Trophoblast cell (in vitro differentiated cells and primary cell): Measurements from ENCODE around the gene B9D2.

Experiments
- DNase-seq, 2 donors: peaks; one replicate each; pipeline ENCODE4 v3.0.0-alpha.2; 2016
- H2AFZ ChIP-seq: 2 replicates; pipeline ENCODE4 v1.6.1; 2013; ENCODE audit warnings: low read length, moderate library complexity, mild to moderate bottlenecking; ENCODE audit not compliant: insufficient read depth, poor library complexity
- H2AK5ac ChIP-seq: 2 replicates; pipeline ENCODE4 v1.6.1; 2013; ENCODE audit warnings: mild to moderate bottlenecking, low read length
- H2BK120ac ChIP-seq: 2 replicates; pipeline ENCODE4 v1.6.1; 2013; ENCODE audit warnings: low read length, mild to moderate bottlenecking, moderate library complexity; ENCODE audit not compliant: insufficient read depth, poor library complexity
- H2BK12ac ChIP-seq: 2 replicates; pipeline ENCODE4 v1.6.1; 2013; ENCODE audit warnings: mild to moderate bottlenecking, low read length, moderate library complexity
- H2BK5ac ChIP-seq: 2 replicates; pipeline ENCODE4 v1.6.1; 2013; ENCODE audit warnings: low read length, low read depth, moderate library complexity, mild to moderate bottlenecking; ENCODE audit not compliant: poor library complexity
- H3K14ac ChIP-seq: 2 replicates; pipeline ENCODE4 v1.6.1; 2013; ENCODE audit warnings: mild to moderate bottlenecking, low read length
- H3K18ac ChIP-seq: 2 replicates; pipeline ENCODE4 v1.6.1; 2013; ENCODE audit warnings: mild to moderate bottlenecking, low read length
- H3K23ac ChIP-seq: 2 replicates; pipeline ENCODE4 v1.6.1; 2013; ENCODE audit warnings: low read length
- H3K27ac ChIP-seq: 2 replicates; pipeline ENCODE4 v1.5.1; 2013; ENCODE audit warnings: low read depth, mild to moderate bottlenecking, inconsistent platforms, low read length, moderate library complexity
- H3K27me3 ChIP-seq: 2 replicates; pipeline ENCODE4 v1.6.1; 2013; ENCODE audit warnings: inconsistent platforms, mild to moderate bottlenecking, low read length, moderate library complexity; ENCODE audit not compliant: insufficient read depth
- H3K36me3 ChIP-seq, 2 experiments: 1 replicate in 1 of 2; 2 replicates in 1 of 2; pipeline ENCODE4 v1.6.1; 2013; ENCODE audit warnings: low read length in 2 of 2, mild to moderate bottlenecking in 2 of 2, moderate library complexity in 1 of 2; ENCODE audit not compliant: insufficient read depth in 2 of 2, control insufficient read depth in 1 of 2
- H3K4ac ChIP-seq: 2 replicates; pipeline ENCODE4 v1.6.1; 2013; ENCODE audit warnings: low read depth, mild to moderate bottlenecking, low read length, moderate library complexity
- H3K4me1 ChIP-seq, 2 experiments: 1 replicate in 1 of 2; 2 replicates in 1 of 2; pipeline ENCODE4 v1.6.1; 2013; ENCODE audit warnings: low read length in 2 of 2, mild to moderate bottlenecking in 2 of 2, moderate library complexity in 1 of 2; ENCODE audit not compliant: insufficient read depth in 2 of 2, control insufficient read depth in 1 of 2
- H3K4me2 ChIP-seq: 2 replicates; pipeline ENCODE4 v1.6.1; 2013; ENCODE audit warnings: inconsistent platforms, mild to moderate bottlenecking, low read length, moderate library complexity
- H3K4me3 ChIP-seq: 2 replicates; pipeline ENCODE4 v1.5.1; 2013; ENCODE audit warnings: mild to moderate bottlenecking, low read depth, low read length, inconsistent platforms
- H3K79me1 ChIP-seq: one replicate; pipeline ENCODE4 v1.6.1; 2013; ENCODE audit warnings: low read length
- H3K79me2 ChIP-seq: 2 replicates; pipeline ENCODE4 v1.6.1; 2013; ENCODE audit warnings: low read length, mild to moderate bottlenecking; ENCODE audit not compliant: control insufficient read depth, insufficient read depth, poor library complexity
- H3K9ac ChIP-seq: 2 replicates; pipeline ENCODE4 v1.6.1; 2013; ENCODE audit warnings: mild to moderate bottlenecking, low read length
- H3K9me3 ChIP-seq: 2 replicates; pipeline ENCODE4 v1.6.1; 2013; ENCODE audit warnings: low read depth, mild to moderate bottlenecking, control low read depth, inconsistent platforms, low read length; ENCODE audit not compliant: insufficient read depth
- H4K12ac ChIP-seq: 2 replicates; pipeline ENCODE4 v1.6.1; 2013; ENCODE audit warnings: low read depth, mild to moderate bottlenecking, low read length, moderate library complexity
- H4K8ac ChIP-seq: 2 replicates; pipeline ENCODE4 v1.6.1; 2013; ENCODE audit warnings: low read depth, mild to moderate bottlenecking, low read length, moderate library complexity
- H4K91ac ChIP-seq: one replicate; pipeline ENCODE4 v1.6.1; 2013; ENCODE audit warnings: low read depth, mild to moderate bottlenecking, low read length, moderate library complexity
- WGBS: extraction: QIAGEN DNeasy Blood & Tissue Kit; methylation state at CpG from one replicate; pipeline ENCODE4 v1.1.7; 2013; ENCODE audit warnings: missing lambda C conversion rate; ENCODE audit not compliant: insufficient read length, insufficient coverage; ENCODE audit errors: extremely low coverage; 5-methylcytosine and 5-hydroxymethylcytosine counted together

The B9D2 gene

GRCh38 chr19:41352609-41353465, 11.1 kb downstream of the B9D2 start:
- peak overlapping the region; percentile 93 for H3K18ac ChIP-seq
- H3K4me1 ChIP-seq, result peaks cover 0 to 8% of the 10 kb centered on the region in 2 experiments
- H4K12ac ChIP-seq, result peak overlapping the region; percentile 14
- H3K79me1 ChIP-seq, result peaks cover 26% of the 10 kb centered on the region
- peak overlapping the region; percentile 37 for H2AK5ac ChIP-seq
- peaks cover 13% of the 10 kb centered on the region for H3K27me3 ChIP-seq
- H3K4ac ChIP-seq, result peak overlapping the region; percentile 77
- peak overlapping the region; percentile 86 for H4K91ac ChIP-seq
- peak overlapping the region; percentile 67 for H2BK12ac ChIP-seq
- H2BK120ac ChIP-seq, result peak overlapping the region; percentile 67
- peak overlapping the region; percentile 42 for H4K8ac ChIP-seq
- peak overlapping the region; percentile 75 for H3K4me2 ChIP-seq
- H3K4me3 ChIP-seq, result peak overlapping the region; percentile 82
- H3K9ac ChIP-seq, result peak overlapping the region; percentile 62
- peak overlapping the region; percentile 70 for H3K27ac ChIP-seq
- peaks cover 18% of the 10 kb centered on the region for H3K79me2 ChIP-seq
- H3K14ac ChIP-seq, result peak overlapping the region; percentile 86
- H3K9me3 ChIP-seq, result peaks cover 5% of the 10 kb centered on the region
- peak in 1 of 2 donors; percentile 53 for DNase-seq
- WGBS, result no CpG with 5 or more reads among the region's 71 CpGs
- peak overlapping the region; percentile 8 for H2AFZ ChIP-seq
- H3K36me3 ChIP-seq, result peaks cover 4 to 5% of the 10 kb centered on the region in 2 experiments
- H2BK5ac ChIP-seq, result peak overlapping the region; percentile 29
- no peak overlapping the region for H3K23ac ChIP-seq

- H4K8ac ChIP-seq, result peak overlapping the region; percentile 58
- H4K12ac ChIP-seq, result no peak overlapping the region
- H3K9me3 ChIP-seq, result peaks cover 5% of the 10 kb centered on the region
- H3K79me1 ChIP-seq, result peaks cover 26% of the 10 kb centered on the region
- H3K18ac ChIP-seq, result peak overlapping the region; percentile 55
- H3K4ac ChIP-seq, result peak overlapping the region; percentile 32
- WGBS, result no CpG with 5 or more reads among the region's 12 CpGs
- H4K91ac ChIP-seq, result peak overlapping the region; percentile 86
- peak overlapping the region; percentile 49 for H3K9ac ChIP-seq
- no peak overlapping the region for H2BK12ac ChIP-seq
- H2BK5ac ChIP-seq, result no peak overlapping the region
- H3K27me3 ChIP-seq, result peaks cover 13% of the 10 kb centered on the region
- DNase-seq, result no peak
- H3K79me2 ChIP-seq, result peaks cover 18% of the 10 kb centered on the region
- no peak overlapping the region for H3K23ac ChIP-seq
- peaks cover 0 to 8% of the 10 kb centered on the region in 2 experiments for H3K4me1 ChIP-seq
- H3K36me3 ChIP-seq, result peaks cover 7 to 8% of the 10 kb centered on the region in 2 experiments
- H2AFZ ChIP-seq, result no peak overlapping the region
- H3K14ac ChIP-seq, result peak overlapping the region; percentile 57
- no peak overlapping the region for H2BK120ac ChIP-seq
- H3K27ac ChIP-seq, result no peak overlapping the region
- H2AK5ac ChIP-seq, result no peak overlapping the region
- H3K4me2 ChIP-seq, result peak overlapping the region; percentile 75
- H3K4me3 ChIP-seq, result peak overlapping the region; percentile 82
These were observed 11.7 kb downstream of the B9D2 start for GRCh38 chr19:41352279-41352608.

- peak overlapping the region; percentile 34 for H2BK120ac ChIP-seq
- no peak overlapping the region for H2BK12ac ChIP-seq
- no peak overlapping the region for H3K4ac ChIP-seq
- peaks cover 5% of the 10 kb centered on the region for H3K9me3 ChIP-seq
- H3K36me3 ChIP-seq, result peaks cover 10 to 12% of the 10 kb centered on the region in 2 experiments
- H2AK5ac ChIP-seq, result no peak overlapping the region
- H4K91ac ChIP-seq, result peak overlapping the region; percentile 30
- H3K4me2 ChIP-seq, result peak overlapping the region; percentile 75
- peak overlapping the region; percentile 69 for H3K9ac ChIP-seq
- DNase-seq, result peak; percentile 53 to 62
- peaks cover 0 to 8% of the 10 kb centered on the region in 2 experiments for H3K4me1 ChIP-seq
- H3K79me2 ChIP-seq, result peaks cover 18% of the 10 kb centered on the region
- no peak overlapping the region for H2AFZ ChIP-seq
- H4K12ac ChIP-seq, result no peak overlapping the region
- H3K79me1 ChIP-seq, result peaks cover 26% of the 10 kb centered on the region
- peaks cover 13% of the 10 kb centered on the region for H3K27me3 ChIP-seq
- H2BK5ac ChIP-seq, result no peak overlapping the region
- H4K8ac ChIP-seq, result no peak overlapping the region
- no CpG with 5 or more reads among the region's 58 CpGs for WGBS
- H3K23ac ChIP-seq, result no peak overlapping the region
- peak overlapping the region; percentile 82 for H3K4me3 ChIP-seq
- peak overlapping the region; percentile 57 for H3K14ac ChIP-seq
- H3K27ac ChIP-seq, result no peak overlapping the region
- H3K18ac ChIP-seq, result peak overlapping the region; percentile 55
These were observed 12.4 kb downstream of the B9D2 start for GRCh38 chr19:41351339-41352245.

GRCh38 chr19:41350735-41351338, 13.1 kb downstream of the B9D2 start:
- H3K79me1 ChIP-seq, result peaks cover 26% of the 10 kb centered on the region
- no peak overlapping the region for H2AK5ac ChIP-seq
- H3K27me3 ChIP-seq, result peaks cover 13% of the 10 kb centered on the region
- H3K79me2 ChIP-seq, result peaks cover 18% of the 10 kb centered on the region
- H4K12ac ChIP-seq, result no peak overlapping the region
- H3K9ac ChIP-seq, result peak overlapping the region; percentile 24
- no peak overlapping the region for H2AFZ ChIP-seq
- WGBS, result no CpG with 5 or more reads among the region's 22 CpGs
- H2BK12ac ChIP-seq, result no peak overlapping the region
- no peak overlapping the region for H4K91ac ChIP-seq
- peak overlapping the region; percentile 23 for H3K23ac ChIP-seq
- no peak overlapping the region for H2BK120ac ChIP-seq
- H3K18ac ChIP-seq, result peak overlapping the region; percentile 55
- peaks cover 0 to 8% of the 10 kb centered on the region in 2 experiments for H3K4me1 ChIP-seq
- H3K27ac ChIP-seq, result no peak overlapping the region
- H3K14ac ChIP-seq, result peak overlapping the region; percentile 9
- H3K4me3 ChIP-seq, result peak overlapping the region; percentile 82
- peaks cover 14 to 19% of the 10 kb centered on the region in 2 experiments for H3K36me3 ChIP-seq
- DNase-seq, result no peak
- peak overlapping the region; percentile 75 for H3K4me2 ChIP-seq
- H2BK5ac ChIP-seq, result no peak overlapping the region
- H4K8ac ChIP-seq, result no peak overlapping the region
- H3K9me3 ChIP-seq, result peaks cover 5% of the 10 kb centered on the region
- H3K4ac ChIP-seq, result no peak overlapping the region
